OCI-LY7 (cell line): Measurements from ENCODE around the gene WDR26. TPM values are rescaled to one million over a fixed set of nuclear protein-coding genes. Genes with fewer than 3 reads are reported as not detected.

ENCODE experiments used
- BruUV-seq: library from RNA; stranded (reverse); fragments of 400-500 nt; replicated peaks from 2 replicates; lab custom pipeline; 2021; lab: Mats Ljungman, UMichigan
- CTCF ChIA-PET: fragments of 300-600 bp; sonication (Branson Sonifier 250); formaldehyde crosslinking; loops from one replicate; lab custom pipeline; 2022; ENCODE audit warnings: antibody characterized with exemption; ENCODE audit not compliant: unreplicated experiment; lab: Charles Lee
- POLR2A ChIA-PET: fragments of 300-600 bp; sonication (Branson Sonifier 250); formaldehyde crosslinking; loops from one replicate; lab custom pipeline; 2022; ENCODE audit warnings: antibody characterized with exemption; lab: Charles Lee
- DNase-seq: peaks from one replicate; pipeline ENCODE4 v3.0.0-alpha.2; 2015; ENCODE audit warnings: low spot score
- H2AFZ ChIP-seq: fragments of 200-600 bp; sonication (generic), shearing (Covaris generic); 2 replicates; pipeline ENCODE4 v1.6.1; 2014; ENCODE audit warnings: mild to moderate bottlenecking, antibody characterized with exemption, low read length, moderate library complexity
- H3K27ac ChIP-seq: fragments of 200-600 bp; sonication (generic); 2 replicates; pipeline ENCODE4 v1.5.1; 2014; ENCODE audit warnings: mixed run types, low read depth, mild to moderate bottlenecking, moderate library complexity, low read length, inconsistent platforms; ENCODE audit not compliant: poor library complexity, severe bottlenecking
- H3K36me3 ChIP-seq: fragments of 200-600 bp; sonication (generic); 2 replicates; pipeline ENCODE4 v1.6.1; 2014; ENCODE audit warnings: mild to moderate bottlenecking, antibody characterized with exemption, low read length, moderate library complexity, mixed read lengths; ENCODE audit not compliant: insufficient read depth
- H3K4me1 ChIP-seq: fragments of 200-600 bp; sonication (generic); 2 replicates; pipeline ENCODE4 v1.5.1; 2014; ENCODE audit warnings: mild to moderate bottlenecking, low read length; ENCODE audit not compliant: insufficient read depth, poor library complexity, severe bottlenecking
- H3K4me2 ChIP-seq: fragments of 200-600 bp; sonication (generic); 2 replicates; pipeline ENCODE4 v1.6.1; 2014; ENCODE audit warnings: mild to moderate bottlenecking, low read length
- H3K4me3 ChIP-seq: fragments of 200-600 bp; sonication (generic); 2 replicates; pipeline ENCODE4 v1.5.1; 2014; ENCODE audit warnings: mild to moderate bottlenecking, low read depth, low read length; ENCODE audit not compliant: poor library complexity, severe bottlenecking
- H3K79me2 ChIP-seq: fragments of 200-600 bp; sonication (generic); 2 replicates; pipeline ENCODE4 v1.6.1; 2016; ENCODE audit warnings: low read depth, mild to moderate bottlenecking, low read length, moderate library complexity, mixed read lengths; ENCODE audit not compliant: insufficient read depth
- H3K9me2 ChIP-seq: fragments of 200-600 bp; sonication (generic); 2 replicates; pipeline ENCODE4 v1.6.1; 2016; ENCODE audit warnings: mild to moderate bottlenecking, low read length, mixed read lengths; ENCODE audit not compliant: insufficient read depth
- H3K9me3 ChIP-seq: fragments of 200-600 bp; sonication (generic); 2 replicates; pipeline ENCODE4 v1.6.1; 2014; ENCODE audit warnings: mild to moderate bottlenecking, mixed run types, low read length, mixed read lengths
- H4K20me1 ChIP-seq: fragments of 200-600 bp; sonication (generic); 2 replicates; pipeline ENCODE4 v1.6.1; 2014; ENCODE audit warnings: mild to moderate bottlenecking, antibody characterized with exemption, low read length, moderate library complexity, mixed read lengths; ENCODE audit not compliant: insufficient read depth
- EZH2phosphoT487 ChIP-seq: fragments of 200-600 bp; sonication (generic); IDR thresholded peaks from 2 replicates; pipeline ENCODE4 v1.6.1; 2018; ENCODE audit warnings: low read depth, borderline replicate concordance, mild to moderate bottlenecking, mixed run types, antibody characterized with exemption, low read length, moderate library complexity, mixed read lengths
- intact Hi-C: fragments of 100-400 bp; cut with micrococcal nuclease; formaldehyde crosslinking; loops from one replicate; pipeline ENCODE4 v1.10.0; 2022; ENCODE audit not compliant: unreplicated experiment
- total RNA-seq, 2 experiments: library from RNA; depleted of rRNA in 1 of 2; stranded (reverse); fragments of >200 nt in 1 of 2; shearing (Covaris generic) in 1 of 2; gene quantifications; 2 replicates each; pipeline ENCODE4 v1.2.3, GENCODE V29; 2014 to 2022
- TF ChIP-seq, protein P1 (sequence below): fragments of 200-600 bp; sonication (generic); conservative IDR thresholded peaks from 2 replicates; pipeline ENCODE4 v1.5.1; 2014; ENCODE audit warnings: mild to moderate bottlenecking, antibody characterized with exemption, low read length, moderate library complexity, mixed read lengths

WDR26 gene
- total RNA-seq, 2 experiments from 2014 or later, result 32.0 to 77.5 TPM

DNA sequence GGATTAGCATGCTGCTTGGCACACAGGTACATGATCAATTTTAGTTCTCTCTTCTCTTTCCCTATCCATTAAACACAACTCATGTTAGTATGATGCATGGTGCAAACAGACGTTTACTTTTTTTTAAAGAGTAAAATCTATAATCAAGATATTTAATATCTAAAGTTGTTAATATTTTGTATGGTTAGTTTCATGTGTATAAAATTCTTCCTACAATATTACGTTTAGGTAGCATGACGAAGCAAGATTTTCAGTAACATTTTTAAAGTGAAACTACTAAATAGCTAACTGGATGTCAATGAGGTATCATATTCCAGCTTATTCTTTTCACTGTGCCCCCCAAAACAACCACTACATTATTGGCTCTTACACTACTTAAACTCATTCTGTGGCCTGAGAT, 41.3 kb downstream of the WDR26 start:
- H3K79me2 ChIP-seq, result no peaks in the 10 kb centered on the region
- no peak overlapping the region for H3K4me2 ChIP-seq
- no peaks in the 10 kb centered on the region for H3K4me1 ChIP-seq
- no peak overlapping the region for H3K4me3 ChIP-seq
- intact Hi-C loops, result no loop called here
- no peaks in the 10 kb centered on the region for H3K9me3 ChIP-seq
- ChIA-PET CTCF (no interaction called here), POLR2A (no interaction called here)
- no TSS peak for BruUV-seq
- peaks cover 98% of the 10 kb centered on the region for H3K36me3 ChIP-seq
- H3K27ac ChIP-seq, result no peak overlapping the region
- H2AFZ ChIP-seq, result no peak overlapping the region
- DNase-seq, result no peak
- TF ChIP-seq, protein P1, sequence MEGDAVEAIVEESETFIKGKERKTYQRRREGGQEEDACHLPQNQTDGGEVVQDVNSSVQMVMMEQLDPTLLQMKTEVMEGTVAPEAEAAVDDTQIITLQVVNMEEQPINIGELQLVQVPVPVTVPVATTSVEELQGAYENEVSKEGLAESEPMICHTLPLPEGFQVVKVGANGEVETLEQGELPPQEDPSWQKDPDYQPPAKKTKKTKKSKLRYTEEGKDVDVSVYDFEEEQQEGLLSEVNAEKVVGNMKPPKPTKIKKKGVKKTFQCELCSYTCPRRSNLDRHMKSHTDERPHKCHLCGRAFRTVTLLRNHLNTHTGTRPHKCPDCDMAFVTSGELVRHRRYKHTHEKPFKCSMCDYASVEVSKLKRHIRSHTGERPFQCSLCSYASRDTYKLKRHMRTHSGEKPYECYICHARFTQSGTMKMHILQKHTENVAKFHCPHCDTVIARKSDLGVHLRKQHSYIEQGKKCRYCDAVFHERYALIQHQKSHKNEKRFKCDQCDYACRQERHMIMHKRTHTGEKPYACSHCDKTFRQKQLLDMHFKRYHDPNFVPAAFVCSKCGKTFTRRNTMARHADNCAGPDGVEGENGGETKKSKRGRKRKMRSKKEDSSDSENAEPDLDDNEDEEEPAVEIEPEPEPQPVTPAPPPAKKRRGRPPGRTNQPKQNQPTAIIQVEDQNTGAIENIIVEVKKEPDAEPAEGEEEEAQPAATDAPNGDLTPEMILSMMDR, result no peak
- no peaks in the 10 kb centered on the region for H4K20me1 ChIP-seq
- H3K9me2 ChIP-seq, result no peaks in the 10 kb centered on the region

DNA sequence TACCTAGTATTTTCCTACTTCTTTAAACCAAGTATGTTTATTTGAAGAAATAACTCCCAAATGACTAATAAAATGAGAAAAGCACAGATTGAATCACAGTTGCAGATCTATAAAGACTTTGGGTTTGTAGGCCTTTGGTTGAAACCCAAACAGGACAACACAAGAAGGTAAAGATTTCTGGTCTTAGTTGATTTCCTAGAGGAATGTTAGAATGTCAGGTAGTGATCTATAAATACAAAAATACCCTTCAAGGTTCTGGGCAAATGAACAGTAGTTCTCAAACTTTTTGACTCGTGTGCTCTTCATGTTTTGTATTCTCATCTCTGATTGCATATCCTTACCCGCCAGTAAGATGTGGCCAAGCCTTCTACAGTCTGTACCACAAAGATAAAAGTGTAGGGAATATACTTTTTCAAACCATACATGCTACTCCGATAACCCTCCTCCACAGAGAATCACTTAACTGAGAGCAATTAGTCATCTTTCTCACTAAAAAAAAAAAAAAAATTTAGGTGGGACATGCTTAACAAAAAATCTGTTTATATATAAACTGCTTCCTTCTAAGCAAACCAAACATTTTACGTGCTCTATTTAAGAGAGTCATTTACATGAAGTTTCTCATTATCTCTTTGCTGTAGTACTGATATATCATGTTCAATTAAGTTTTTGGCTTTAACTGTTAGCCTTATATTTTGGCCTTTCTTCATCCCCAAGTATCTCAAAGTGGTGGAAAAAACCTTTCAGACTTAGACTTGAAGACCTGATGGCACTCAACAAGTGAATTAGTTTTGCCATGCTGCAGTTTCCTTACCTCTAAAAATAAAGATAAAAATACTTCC, 42.0 kb downstream of the WDR26 start:
- H2AFZ ChIP-seq, result no peak overlapping the region
- BruUV-seq, result no TSS peak
- no peak overlapping the region for H3K4me2 ChIP-seq
- H3K9me2 ChIP-seq, result no peaks in the 10 kb centered on the region
- no peak for TF ChIP-seq EZH2phosphoT487
- TF ChIP-seq, protein P1, result no peak
- DNase-seq, result no peak
- H3K36me3 ChIP-seq, result peaks cover 98% of the 10 kb centered on the region
- no peaks in the 10 kb centered on the region for H3K4me1 ChIP-seq
- no peak overlapping the region for H3K4me3 ChIP-seq
- H3K79me2 ChIP-seq, result no peaks in the 10 kb centered on the region
- intact Hi-C loops, result no loop called here
- no peak overlapping the region for H3K27ac ChIP-seq
- no peaks in the 10 kb centered on the region for H4K20me1 ChIP-seq
- H3K9me3 ChIP-seq, result no peaks in the 10 kb centered on the region
- ChIA-PET POLR2A (no interaction called here), CTCF (no interaction called here)

DNA sequence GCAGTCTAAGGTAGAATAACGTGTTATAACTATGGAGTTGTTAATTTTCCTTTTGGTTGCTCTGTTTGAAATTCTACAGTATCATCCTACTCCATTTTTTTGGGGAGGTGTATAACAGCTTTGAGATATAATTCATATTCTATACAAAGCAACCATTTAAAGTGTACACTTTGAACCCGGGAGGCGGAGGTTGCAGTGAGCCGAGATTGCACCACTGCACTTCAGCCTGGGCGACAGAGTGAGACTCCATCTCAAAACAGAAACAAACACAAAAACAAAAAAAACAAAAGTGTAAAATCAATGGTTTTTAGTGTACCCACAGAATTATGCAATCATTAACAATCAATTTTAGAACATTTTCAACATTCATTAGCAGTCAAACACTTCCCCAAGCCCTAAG, 44.1 kb downstream of the WDR26 start:
- POLR2A ChIA-PET, result interaction anchor here (0.6 kb wide), 1 partner anchor 24 kb away, joined by 4 read pairs; no protein-coding TSS in a partner anchor

More for the DNA sequence above, 44.1 kb downstream of the WDR26 start:
- no peak overlapping the region for H3K27ac ChIP-seq
- no peaks in the 10 kb centered on the region for H3K79me2 ChIP-seq
- no peak overlapping the region for H3K4me2 ChIP-seq
- H3K9me3 ChIP-seq, result no peaks in the 10 kb centered on the region
- H2AFZ ChIP-seq, result no peak overlapping the region
- no peak for TF ChIP-seq EZH2phosphoT487
- TF ChIP-seq, protein P1, result no peak
- CTCF ChIA-PET, result no interaction called here
- H3K4me3 ChIP-seq, result no peak overlapping the region
- no peaks in the 10 kb centered on the region for H4K20me1 ChIP-seq
- BruUV-seq, result no TSS peak
- H3K36me3 ChIP-seq, result peaks cover 98% of the 10 kb centered on the region
- no peak for DNase-seq
- no peaks in the 10 kb centered on the region for H3K9me2 ChIP-seq
- intact Hi-C loops, result no loop called here
- no peaks in the 10 kb centered on the region for H3K4me1 ChIP-seq
